Brain microvascular endothelial cell (primary cell): ENCODE data around the gene CBX4.

ENCODE experiments used
- DNase-seq: peaks from one replicate; pipeline ENCODE4 v3.0.0-alpha.2; 2020
- H3K27ac ChIP-seq: fragments of 250-450 bp; sonication (Bioruptor Pico); 2 replicates; pipeline ENCODE4 v1.5.1; 2020; ENCODE audit warnings: mild to moderate bottlenecking, moderate library complexity
- H3K27me3 ChIP-seq: fragments of 250-450 bp; sonication (Bioruptor Pico); replicated peaks from 2 replicates; pipeline ENCODE4 v1.5.1; 2020; ENCODE audit warnings: mild to moderate bottlenecking
- H3K36me3 ChIP-seq: fragments of 250-450 bp; sonication (Bioruptor Pico); replicated peaks from 2 replicates; pipeline ENCODE4 v1.5.1; 2020; ENCODE audit warnings: mild to moderate bottlenecking
- H3K4me3 ChIP-seq: 2 replicates; pipeline ENCODE4 v1.5.1; 2011; ENCODE audit warnings: low read depth, mild to moderate bottlenecking, control low read depth, low read length, moderate library complexity
- in situ Hi-C: cut with HindIII; loops from 2 replicates; pipeline ENCODE4 v1.10.0; 2017; ENCODE audit warnings: low sequenced_read_pairs, low pct_ligation_motif_present
- TF ChIP-seq, protein P1 (sequence below): IDR thresholded peaks from 2 replicates; pipeline ENCODE4 v1.5.1; 2011; ENCODE audit warnings: low read depth, mild to moderate bottlenecking, moderate library complexity, low read length, control low read depth, inconsistent platforms; ENCODE audit errors: missing control alignments

Gene CBX4

DNA sequence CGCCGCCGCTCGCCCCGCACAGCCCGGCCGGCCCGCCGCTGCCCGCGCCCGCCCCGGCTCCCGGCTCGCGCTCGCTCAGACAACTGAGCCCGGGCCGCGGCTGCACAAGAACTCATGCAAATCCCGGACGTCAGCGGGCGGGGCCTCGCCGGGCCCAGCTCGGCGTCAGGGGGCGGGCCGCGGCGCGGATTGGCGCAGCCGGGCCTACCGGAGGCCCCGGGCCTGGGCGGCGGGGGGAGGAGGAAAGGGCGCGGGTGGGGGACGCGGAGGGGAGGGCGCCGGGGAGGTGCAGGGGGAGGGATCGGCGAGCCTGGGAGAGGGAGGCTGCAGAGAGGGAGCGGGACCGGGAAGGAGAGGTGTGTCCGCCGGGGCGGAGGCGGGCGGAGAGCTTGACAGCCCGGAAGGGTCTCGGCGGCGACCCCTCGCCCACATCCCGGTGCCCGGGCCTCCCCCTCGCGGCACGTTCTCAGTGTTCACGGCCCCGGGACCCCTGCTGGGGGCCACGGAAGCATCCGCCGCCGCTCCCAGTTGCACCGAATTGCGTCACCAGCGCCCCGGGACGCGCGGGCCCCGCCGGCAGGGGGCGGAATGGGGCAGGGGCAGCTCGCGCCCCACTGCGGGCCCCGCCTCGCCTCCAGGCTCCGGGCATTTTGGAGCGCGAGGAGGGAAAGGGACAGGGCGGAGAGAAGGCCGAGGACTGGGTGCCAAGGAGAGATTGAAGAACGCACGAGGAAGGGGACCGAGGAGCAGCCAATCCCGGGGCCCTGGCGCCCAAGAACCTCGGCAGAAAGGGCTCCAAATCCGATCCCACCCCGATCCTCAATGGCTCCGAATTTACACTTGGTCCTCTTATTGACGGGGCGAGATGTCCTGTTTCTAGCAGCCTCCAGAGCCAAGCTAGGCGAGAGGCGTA lies at the start of gene CBX4:
CBX4 (minus strand) TSS at position 85 of the 913 bp plus-strand sequence. CDS start 189 bp downstream, outside the sequence.
- DNase-seq, result peak; percentile 83
- Histone ChIP-seq H3K27ac (peak within 1 kb of the TSS; percentile 62), H3K4me3 (peak within 1 kb of the TSS; percentile 75), H3K36me3 (peaks cover 6% of the 10 kb centered on the region), H3K27me3 (peaks cover 35% of the 10 kb centered on the region)
- TF ChIP-seq, protein P1, sequence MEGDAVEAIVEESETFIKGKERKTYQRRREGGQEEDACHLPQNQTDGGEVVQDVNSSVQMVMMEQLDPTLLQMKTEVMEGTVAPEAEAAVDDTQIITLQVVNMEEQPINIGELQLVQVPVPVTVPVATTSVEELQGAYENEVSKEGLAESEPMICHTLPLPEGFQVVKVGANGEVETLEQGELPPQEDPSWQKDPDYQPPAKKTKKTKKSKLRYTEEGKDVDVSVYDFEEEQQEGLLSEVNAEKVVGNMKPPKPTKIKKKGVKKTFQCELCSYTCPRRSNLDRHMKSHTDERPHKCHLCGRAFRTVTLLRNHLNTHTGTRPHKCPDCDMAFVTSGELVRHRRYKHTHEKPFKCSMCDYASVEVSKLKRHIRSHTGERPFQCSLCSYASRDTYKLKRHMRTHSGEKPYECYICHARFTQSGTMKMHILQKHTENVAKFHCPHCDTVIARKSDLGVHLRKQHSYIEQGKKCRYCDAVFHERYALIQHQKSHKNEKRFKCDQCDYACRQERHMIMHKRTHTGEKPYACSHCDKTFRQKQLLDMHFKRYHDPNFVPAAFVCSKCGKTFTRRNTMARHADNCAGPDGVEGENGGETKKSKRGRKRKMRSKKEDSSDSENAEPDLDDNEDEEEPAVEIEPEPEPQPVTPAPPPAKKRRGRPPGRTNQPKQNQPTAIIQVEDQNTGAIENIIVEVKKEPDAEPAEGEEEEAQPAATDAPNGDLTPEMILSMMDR, result peak; percentile 34
- in situ Hi-C loops, result no loop called here

DNA sequence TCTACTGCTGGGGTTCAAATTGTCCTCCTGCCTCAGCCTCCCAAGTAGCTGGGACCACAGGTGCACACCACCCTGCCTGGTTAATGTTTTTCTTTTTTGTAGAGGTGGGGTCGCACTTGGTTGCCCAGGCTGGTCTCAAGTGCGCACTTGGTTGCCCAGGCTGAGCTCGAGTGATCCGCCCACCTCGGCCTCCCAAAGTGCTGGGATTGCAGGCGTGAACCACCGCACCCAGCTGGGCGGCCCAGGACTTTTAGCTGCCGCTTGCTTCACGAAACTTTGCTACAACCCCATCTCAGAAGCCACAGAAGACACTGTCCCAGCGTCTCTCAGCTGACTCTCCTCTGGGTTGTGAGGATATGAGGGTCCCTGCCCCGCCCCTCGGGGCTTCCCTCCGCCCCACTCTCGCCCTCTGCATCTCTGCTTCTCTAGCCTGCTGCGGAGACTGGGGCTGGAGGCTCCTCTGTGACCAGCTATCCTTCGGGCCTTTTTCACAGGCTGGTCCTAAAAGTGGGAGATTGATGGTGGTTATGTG lies 48.8 kb upstream of the CBX4 start:
- TF ChIP-seq, protein P1, result no peak
- peaks cover 16% of the 10 kb centered on the region for H3K27me3 ChIP-seq
- in situ Hi-C loops, result no loop called here
- no peak overlapping the region for H3K27ac ChIP-seq
- H3K36me3 ChIP-seq, result no peaks in the 10 kb centered on the region
- no peak for DNase-seq
- no peak overlapping the region for H3K4me3 ChIP-seq

DNA sequence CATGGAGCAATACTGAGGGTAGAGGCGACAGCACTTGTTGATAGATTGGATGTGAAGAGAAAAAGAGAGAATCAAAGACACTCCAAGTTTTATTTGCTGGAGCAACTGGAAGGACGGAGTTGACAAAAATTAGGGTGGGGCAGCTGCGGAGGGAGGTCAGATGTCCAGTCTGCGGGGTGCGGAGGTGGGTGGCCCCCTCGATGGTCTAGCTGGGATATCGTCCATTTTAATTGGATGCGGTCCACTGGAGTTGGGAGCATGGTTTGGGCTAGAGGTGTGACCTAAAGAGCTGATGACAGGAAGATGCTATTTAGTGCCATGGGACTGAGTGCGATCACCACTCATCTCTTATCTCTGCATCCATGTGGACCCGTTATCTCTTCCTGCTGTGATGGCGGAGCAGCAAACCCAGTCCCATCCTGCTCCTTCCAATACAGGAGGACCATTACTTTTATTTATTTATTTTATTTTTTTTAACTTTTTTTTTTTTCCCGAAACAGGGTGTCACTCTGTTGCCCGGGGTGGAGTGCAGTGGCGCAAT lies 48.3 kb upstream of the CBX4 start:
- H3K36me3 ChIP-seq, result no peaks in the 10 kb centered on the region
- H3K4me3 ChIP-seq, result no peak overlapping the region
- DNase-seq, result no peak
- H3K27ac ChIP-seq, result no peak overlapping the region
- TF ChIP-seq, protein P1, result no peak
- peaks cover 16% of the 10 kb centered on the region for H3K27me3 ChIP-seq
- in situ Hi-C loops, result no loop called here

DNA sequence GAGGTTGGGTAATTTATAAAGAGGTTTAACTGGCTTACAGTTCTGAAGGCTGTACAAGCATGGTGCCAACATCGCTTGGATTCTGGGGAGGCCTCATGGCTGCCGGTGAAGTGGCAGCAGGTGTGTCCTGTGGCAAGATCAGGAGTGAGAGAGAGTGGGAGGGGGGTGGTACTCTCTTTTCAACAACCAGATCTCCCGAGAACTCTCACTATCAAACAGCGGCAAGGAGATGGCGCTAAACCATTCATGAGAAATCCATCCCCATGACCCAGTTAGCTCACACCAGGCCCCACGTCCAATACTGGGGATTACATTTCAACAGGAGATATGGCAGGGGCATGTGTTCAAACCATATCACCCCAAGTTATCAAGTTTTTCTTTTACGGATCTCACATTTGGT lies 44.0 kb upstream of the CBX4 start:
- no peak overlapping the region for H3K27ac ChIP-seq
- no peak for DNase-seq
- TF ChIP-seq, protein P1, result no peak
- no peaks in the 10 kb centered on the region for H3K27me3 ChIP-seq
- no peaks in the 10 kb centered on the region for H3K36me3 ChIP-seq
- no peak overlapping the region for H3K4me3 ChIP-seq
- in situ Hi-C loops, result no loop called here

DNA sequence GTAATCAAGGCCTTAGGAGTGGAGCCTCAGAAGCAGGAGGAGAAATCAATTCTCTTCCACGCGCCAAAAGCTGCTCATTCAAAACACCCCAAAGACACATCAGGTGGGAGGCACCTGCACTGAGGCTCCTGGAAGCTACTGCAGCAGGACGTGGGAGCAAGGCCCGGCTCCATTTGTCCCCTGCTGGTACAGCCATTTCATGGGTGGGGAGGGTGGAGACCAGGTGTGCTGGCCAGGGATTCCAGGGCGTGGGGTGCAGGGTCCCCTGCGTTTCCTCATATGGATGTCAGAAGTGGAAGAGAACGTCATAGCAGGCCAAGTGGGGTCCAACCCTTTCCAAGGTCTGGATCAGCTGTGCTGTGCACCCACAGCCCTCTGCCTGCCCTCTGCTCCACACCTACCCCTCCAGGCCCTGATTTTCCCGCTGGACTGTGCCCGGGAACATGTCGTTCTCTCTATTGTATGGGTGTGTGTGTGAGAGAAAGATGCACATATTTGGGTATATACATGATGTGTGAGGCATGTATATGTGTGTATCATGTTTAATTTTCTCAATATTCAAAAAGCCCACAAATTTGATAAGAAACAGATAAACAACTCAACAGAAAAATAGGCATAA lies 39.2 kb upstream of the CBX4 start:
- H3K27ac ChIP-seq, result no peak overlapping the region
- TF ChIP-seq, protein P1, result no peak
- in situ Hi-C loops, result no loop called here
- H3K27me3 ChIP-seq, result no peaks in the 10 kb centered on the region
- no peaks in the 10 kb centered on the region for H3K36me3 ChIP-seq
- no peak for DNase-seq
- no peak overlapping the region for H3K4me3 ChIP-seq
